Measurements from ENCODE around the gene GIGYF2. TPM values are rescaled to one million over a fixed set of nuclear protein-coding genes. Genes with fewer than 3 reads are reported as not detected.

Gene GIGYF2
- total and polyA plus RNA-seq, 5 donors from 2014 or later, result 15.2 to 75.6 (median 19.3) TPM

Other genes with a start within 250 kb of the GIGYF2 start
- gene ALPI, start 241.2 kb upstream of the GIGYF2 start, total RNA-seq, result not detected
- gene ALPI, start 241.2 kb upstream of the GIGYF2 start, polyA plus RNA-seq, result not detected
- gene ECEL1, start 209.5 kb upstream of the GIGYF2 start, total RNA-seq, result not detected
- not detected for gene ECEL1, start 209.5 kb upstream of the GIGYF2 start, polyA plus RNA-seq
- gene PRSS56, start 176.9 kb upstream of the GIGYF2 start, total RNA-seq, result not detected
- gene PRSS56, start 176.9 kb upstream of the GIGYF2 start, polyA plus RNA-seq, result not detected
- gene CHRND, start 171.2 kb upstream of the GIGYF2 start, total RNA-seq, result not detected
- not detected for gene CHRND, start 171.2 kb upstream of the GIGYF2 start, polyA plus RNA-seq
- not detected for gene CHRNG, start 157.6 kb upstream of the GIGYF2 start, total RNA-seq
- gene CHRNG, start 157.6 kb upstream of the GIGYF2 start, polyA plus RNA-seq, result under 1 TPM in 1 of 4 donors, not detected in 3; 0.07 TPM
- gene TIGD1, start 146.8 kb upstream of the GIGYF2 start, total RNA-seq, result 14.5 TPM
- 10 to 100 TPM; 11.2 to 15.1 (median 14.4) TPM for gene TIGD1, start 146.8 kb upstream of the GIGYF2 start, polyA plus RNA-seq
- 60.0 TPM for gene EIF4E2, start 146.6 kb upstream of the GIGYF2 start, total RNA-seq
- gene EIF4E2, start 146.6 kb upstream of the GIGYF2 start, polyA plus RNA-seq, result 100 to 1,000 TPM in 2 of 4 donors, 10 to 100 TPM in 2; 80.6 to 122 (median 98.0) TPM
- 1.3 TPM for gene EFHD1, start 63.7 kb upstream of the GIGYF2 start, total RNA-seq
- gene EFHD1, start 63.7 kb upstream of the GIGYF2 start, polyA plus RNA-seq, result 1 to 10 TPM in 2 of 4 donors, under 1 TPM in 2; 0.52 to 1.3 (median 0.98) TPM
- gene KCNJ13, start 79.2 kb downstream of the GIGYF2 start, total RNA-seq, result not detected
- under 1 TPM in 3 of 4 donors, not detected in 1; 0.25 to 0.30 (median 0.26) TPM for gene KCNJ13, start 79.2 kb downstream of the GIGYF2 start, polyA plus RNA-seq
- gene SNORC, start 172.9 kb downstream of the GIGYF2 start, total RNA-seq, result 1.3 TPM
- under 1 TPM in 2 of 4 donors, not detected in 2; 0.10 to 0.15 TPM for gene SNORC, start 172.9 kb downstream of the GIGYF2 start, polyA plus RNA-seq